HuH-7 (cell line): ENCODE measurements around the gene GRK4.
A peak's percentile ranks its signal among the peaks of the same experiment; 100 is the strongest.

Source experiments
- DNase-seq: peaks from one replicate; pipeline ENCODE4 v3.0.0; 2011; ENCODE audit warnings: low spot score

GRK4 gene

DNA sequence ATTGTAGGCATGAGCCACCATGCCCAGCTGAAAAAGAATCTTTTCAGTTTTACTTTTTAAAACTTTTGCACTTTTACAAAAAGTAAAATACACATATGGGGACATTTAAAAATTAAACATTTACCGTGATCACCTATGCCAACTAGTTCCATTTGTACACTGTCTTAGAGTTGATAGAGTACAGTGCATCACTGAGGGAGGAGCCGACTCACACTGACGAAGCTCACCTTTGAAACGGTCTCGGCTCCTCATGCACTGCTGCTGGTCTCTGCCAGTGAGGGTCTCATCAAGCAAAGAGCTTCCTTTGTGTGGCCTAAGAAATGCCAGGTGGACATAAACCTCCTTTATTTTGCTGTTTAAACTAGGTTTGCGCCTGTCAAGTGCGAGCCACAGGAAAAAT is 50.0 kb downstream of the GRK4 start:
- no peak for DNase-seq

DNA sequence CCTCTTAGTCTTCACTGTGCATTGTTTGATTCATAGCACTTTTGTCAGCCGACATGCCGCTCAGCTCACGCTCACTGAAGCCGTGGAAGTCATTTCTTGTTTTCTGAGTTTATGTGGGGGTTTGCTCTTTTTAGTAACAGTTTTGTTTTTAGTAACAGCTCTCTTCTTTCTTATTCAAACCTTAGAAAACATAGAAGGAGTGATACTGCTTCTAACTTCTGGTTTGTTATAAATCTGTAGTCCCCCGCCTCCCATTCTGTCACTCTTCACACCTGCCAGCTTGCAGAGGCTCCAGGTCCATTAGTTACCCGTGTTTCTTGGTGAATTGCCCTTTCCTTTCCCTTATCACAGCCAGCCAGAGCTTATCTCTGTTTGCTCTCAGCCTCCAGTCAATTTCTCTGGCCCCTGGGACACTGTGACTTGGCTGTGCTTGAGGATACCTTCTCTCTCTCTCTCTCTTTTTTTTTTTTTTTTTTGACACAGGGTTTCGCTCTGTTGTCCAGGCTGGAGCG is 50.5 kb downstream of the GRK4 start:
- peak; percentile 78 for DNase-seq

- DNase-seq, result no peak
Measured at GRCh38 chr4:3016961-3017360, 53.6 kb downstream of the GRK4 start.

- no peak for DNase-seq
Measured at GRCh38 chr4:3017504-3017903, 54.1 kb downstream of the GRK4 start.

- DNase-seq, result no peak
Measured at GRCh38 chr4:3019145-3019846, 55.9 kb downstream of the GRK4 start.

DNA sequence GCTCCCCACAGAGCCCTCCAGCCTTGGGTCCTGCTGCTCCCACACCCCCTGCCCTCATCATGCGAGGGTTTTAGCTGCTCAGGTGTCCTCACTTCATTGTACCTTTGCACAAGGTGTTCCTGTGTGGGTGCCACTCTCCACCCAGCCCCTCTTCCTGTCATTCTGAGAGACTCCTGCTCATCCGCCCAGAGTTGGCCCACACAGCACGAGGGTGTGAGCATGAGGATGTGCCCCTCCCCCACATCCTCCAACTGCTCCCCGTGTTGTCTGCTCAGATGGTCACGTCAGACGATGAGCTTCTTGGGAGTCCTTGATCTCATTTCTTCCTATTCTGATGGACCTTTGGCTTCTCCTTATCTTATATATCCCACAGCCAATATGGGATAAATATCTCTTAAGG is 57.8 kb downstream of the GRK4 start:
- no peak for DNase-seq

DNA sequence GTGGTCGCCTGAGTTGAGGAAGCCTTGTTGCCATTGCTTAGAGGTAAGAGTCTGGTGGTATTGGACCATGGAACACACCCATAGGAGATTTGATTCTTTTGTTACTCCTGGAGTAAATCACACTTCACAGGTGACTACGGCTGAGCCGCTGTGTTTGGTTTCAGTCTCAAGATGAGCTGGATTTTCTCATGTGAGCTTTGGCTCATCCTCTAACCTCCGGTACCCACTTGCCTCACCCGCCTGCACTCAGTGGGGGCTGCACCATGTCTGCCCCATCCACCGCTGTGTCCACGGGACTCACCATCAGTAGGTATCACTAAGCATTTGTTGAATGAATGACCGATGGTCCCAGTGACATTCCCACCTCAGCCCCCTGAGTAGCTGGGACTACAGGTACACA is 58.3 kb downstream of the GRK4 start:
- no peak for DNase-seq

DNA sequence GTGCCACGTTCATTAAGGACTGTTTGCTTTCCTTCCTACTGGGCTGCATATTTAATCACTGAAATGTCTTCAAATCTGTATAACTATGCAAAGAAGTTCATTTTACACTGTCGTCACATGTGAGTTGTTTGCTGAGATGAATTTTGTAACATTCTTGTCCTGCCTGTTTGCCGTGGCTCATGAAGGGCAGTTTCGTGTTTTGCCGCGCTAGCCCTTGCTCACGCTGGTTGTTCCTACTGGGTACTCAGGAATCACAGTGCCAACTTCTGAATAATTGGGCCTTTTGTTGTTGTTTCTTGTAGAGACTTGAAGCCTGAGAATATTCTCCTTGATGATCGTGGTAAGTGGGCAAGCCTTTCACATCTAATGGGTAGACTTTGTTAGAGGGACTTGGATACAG is 58.7 kb downstream of the GRK4 start:
- no peak for DNase-seq

GRCh38 chr4:3022651-3023050 is 59.3 kb downstream of the GRK4 start:
- DNase-seq, result no peak

DNA sequence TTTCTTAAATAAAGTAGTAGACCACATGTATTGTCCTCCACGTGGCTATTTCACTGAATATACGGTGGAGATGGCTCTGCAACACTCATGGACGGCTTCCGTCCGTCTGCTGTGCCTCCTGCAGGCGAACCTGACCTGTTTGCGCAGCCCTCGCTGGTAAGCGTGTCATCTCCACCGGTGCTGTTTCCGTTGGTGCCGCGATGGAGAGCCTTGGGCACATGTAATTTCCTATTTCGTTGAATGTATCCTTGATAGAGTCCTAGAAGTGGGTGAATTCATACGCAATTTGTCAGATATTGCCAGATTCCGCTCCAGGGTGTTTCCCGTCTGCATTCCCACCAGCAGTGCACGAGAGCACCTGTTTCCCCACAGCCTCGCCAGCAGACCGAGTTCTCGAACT is 62.5 kb downstream of the GRK4 start:
- DNase-seq, result no peak

DNA sequence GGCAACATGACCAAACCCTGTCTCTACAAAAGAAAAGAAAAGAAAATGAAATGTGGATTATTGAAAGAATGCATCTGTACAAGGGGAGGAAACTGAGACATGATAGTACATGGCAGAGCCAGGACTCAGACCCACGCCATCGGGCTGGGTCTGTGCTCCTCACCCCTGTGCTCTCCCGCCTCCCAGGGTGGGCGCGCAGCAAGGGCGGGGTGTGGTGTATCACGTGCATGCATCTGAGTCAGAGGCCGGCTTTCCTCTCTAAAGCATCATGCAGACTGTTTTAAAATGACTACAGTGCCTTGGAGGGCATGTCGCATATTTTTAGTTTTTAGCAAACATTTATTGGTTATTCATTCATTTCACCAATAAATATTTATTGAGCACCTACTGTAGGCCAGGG is 63.2 kb downstream of the GRK4 start:
- DNase-seq, result no peak

GRCh38 chr4:3029464-3029863 is 66.1 kb downstream of the GRK4 start:
- DNase-seq, result no peak

GRCh38 chr4:3030566-3031356 is 67.4 kb downstream of the GRK4 start:
- DNase-seq, result no peak

GRCh38 chr4:3031357-3032082 is 68.1 kb downstream of the GRK4 start:
- DNase-seq, result no peak

GRCh38 chr4:3034231-3034630 is 70.9 kb downstream of the GRK4 start:
- no peak for DNase-seq

GRCh38 chr4:3035249-3035648 is 71.9 kb downstream of the GRK4 start:
- no peak for DNase-seq

DNA sequence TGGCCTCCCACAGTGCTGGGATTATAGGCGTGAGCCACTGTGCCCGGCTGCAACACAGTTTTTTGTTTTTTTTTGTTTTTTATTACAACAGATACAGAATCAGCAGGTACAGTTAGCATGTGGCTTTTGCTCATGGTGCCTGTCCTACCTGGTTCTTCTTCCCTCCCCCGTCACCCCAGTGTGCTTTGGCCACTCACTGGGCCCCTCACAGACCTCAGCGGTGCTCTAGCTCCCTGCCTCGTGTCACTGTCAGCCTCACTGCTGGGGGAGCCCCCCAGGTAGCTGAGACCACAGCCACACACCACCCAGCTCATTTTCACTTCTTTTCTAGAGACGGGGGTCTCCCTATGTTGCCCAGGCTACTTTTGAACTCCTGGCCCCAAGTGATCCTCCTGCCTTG is 72.3 kb downstream of the GRK4 start:
- DNase-seq, result no peak

DNA sequence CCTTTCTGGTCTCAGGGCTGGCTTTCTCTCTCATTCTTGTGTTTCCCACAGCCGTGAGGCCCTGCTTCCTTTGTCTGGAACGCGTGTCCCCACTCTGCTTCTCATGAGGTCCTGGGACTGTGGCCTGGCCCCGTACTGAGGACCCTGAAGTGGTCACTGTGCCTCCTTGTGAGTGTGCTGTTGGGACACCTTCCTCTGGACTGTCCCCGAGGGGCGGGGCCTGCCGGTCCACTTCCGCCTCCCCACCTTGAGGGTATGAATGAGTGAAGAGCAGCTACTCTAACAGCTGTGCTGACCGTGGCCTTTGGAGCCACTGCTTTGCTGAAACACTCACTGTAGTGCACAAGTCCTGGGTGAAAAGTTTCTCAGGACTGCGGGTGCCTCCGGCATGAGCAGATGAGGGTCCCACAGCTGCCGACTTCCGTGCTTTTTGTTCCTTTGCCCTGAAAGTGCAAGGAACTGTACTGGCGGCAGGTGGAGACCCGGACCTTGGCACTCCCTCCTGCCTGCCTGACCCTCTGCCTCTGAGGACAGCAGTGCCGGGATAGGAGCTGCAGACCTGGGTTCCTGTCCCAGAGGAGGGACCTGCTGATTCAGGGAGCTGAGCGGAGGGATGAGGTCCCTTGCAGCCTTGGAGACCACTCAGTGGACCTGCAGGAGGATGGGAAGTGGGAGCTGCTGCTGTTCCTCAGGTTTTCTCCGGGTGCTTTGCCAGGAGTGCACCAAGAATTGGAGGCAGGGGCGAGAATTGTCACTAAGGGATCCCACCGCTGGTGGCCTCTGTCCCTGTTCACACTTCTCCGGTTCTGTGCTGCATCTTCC is 73.0 kb downstream of the GRK4 start:
- DNase-seq, result no peak

DNA sequence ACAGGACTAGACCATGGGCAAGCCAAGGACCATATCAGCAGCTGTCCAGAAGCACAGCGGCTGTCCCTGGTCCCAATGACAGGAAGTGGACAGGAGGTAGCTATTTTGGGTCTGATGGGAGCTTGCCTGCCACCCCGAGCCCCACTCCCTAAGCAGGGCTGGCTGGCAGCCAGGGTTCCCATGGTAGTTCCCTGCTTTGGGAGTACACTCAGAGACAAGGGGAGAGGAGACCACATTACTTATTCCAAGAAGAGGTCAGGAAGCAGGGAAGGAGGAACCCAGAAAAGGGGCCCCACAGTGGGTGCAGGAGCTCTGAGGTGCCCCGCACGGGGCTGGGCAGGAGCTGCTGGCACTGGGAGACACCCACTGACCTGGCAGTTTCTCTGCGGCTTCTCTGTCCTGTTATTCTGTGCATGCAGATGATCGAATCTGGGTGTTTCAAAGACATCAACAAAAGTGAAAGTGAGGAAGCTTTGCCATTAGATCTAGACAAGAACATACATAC is 74.6 kb downstream of the GRK4 start:
- DNase-seq, result no peak

GRCh38 chr4:3039706-3040366 is 76.5 kb downstream of the GRK4 start:
- DNase-seq, result no peak
